NCI-H146 (cell line): ENCODE measurements around the gene WSB1.

ENCODE experiments used
- DNase-seq: peaks from one replicate; lab custom pipeline; 2025; lab: John Stamatoyannopoulos, UW

Gene WSB1

GRCh38 chr17:27338536-27338985, 44.6 kb downstream of the WSB1 start:
- DNase-seq = no peak

GRCh38 chr17:27339198-27339835, 45.4 kb downstream of the WSB1 start:
- DNase-seq = no peak

- DNase-seq = no peak
Measured at GRCh38 chr17:27339836-27340550, 46.1 kb downstream of the WSB1 start.

GRCh38 chr17:27340575-27340974, 46.7 kb downstream of the WSB1 start:
- DNase-seq = no peak

- no peak for DNase-seq
Measured at GRCh38 chr17:27341041-27341471, 47.1 kb downstream of the WSB1 start.

GRCh38 chr17:27342059-27342458, 48.1 kb downstream of the WSB1 start:
- DNase-seq = no peak

- no peak for DNase-seq
Measured at GRCh38 chr17:27343294-27343693, 49.4 kb downstream of the WSB1 start.

- DNase-seq = peak; percentile 37
Measured at GRCh38 chr17:27343977-27344607, 50.2 kb downstream of the WSB1 start.

- DNase-seq = peak; percentile 98
Measured at GRCh38 chr17:27345141-27345904, 51.4 kb downstream of the WSB1 start.

GRCh38 chr17:27346228-27346899, 52.5 kb downstream of the WSB1 start:
- no peak for DNase-seq

- DNase-seq = no peak
Measured at GRCh38 chr17:27348196-27348595, 54.3 kb downstream of the WSB1 start.

GRCh38 chr17:27349540-27350021, 55.7 kb downstream of the WSB1 start:
- DNase-seq = no peak

- DNase-seq = no peak
Measured at GRCh38 chr17:27351759-27352158, 57.8 kb downstream of the WSB1 start.

- DNase-seq = peak; percentile 33
Measured at GRCh38 chr17:27352448-27353032, 58.6 kb downstream of the WSB1 start.

- DNase-seq = no peak
Measured at GRCh38 chr17:27353033-27353460, 59.1 kb downstream of the WSB1 start.

- DNase-seq = peak; percentile 91
Measured at GRCh38 chr17:27353461-27354050, 59.6 kb downstream of the WSB1 start.

GRCh38 chr17:27354051-27354490, 60.2 kb downstream of the WSB1 start:
- DNase-seq = peak; percentile 39

GRCh38 chr17:27354491-27355081, 60.7 kb downstream of the WSB1 start:
- DNase-seq = peak; percentile 31

- DNase-seq = no peak
Measured at GRCh38 chr17:27355419-27355818, 61.5 kb downstream of the WSB1 start.

- DNase-seq = peak; percentile 28
Measured at GRCh38 chr17:27356091-27356705, 62.3 kb downstream of the WSB1 start.
